SHP77 treated with DMSO at 0.1 percent for 48 hours (cell line): Measurements from ENCODE around the gene PDAP1.
"Not testable (repeated sequence)": the region's sequence is repeated elsewhere in the genome, so short reads cannot be mapped to it uniquely, and the experiment has no call there.

Source experiments
- DNase-seq: peaks from one replicate; lab custom pipeline; 2025; lab: John Stamatoyannopoulos, UW

The PDAP1 gene, protein sequence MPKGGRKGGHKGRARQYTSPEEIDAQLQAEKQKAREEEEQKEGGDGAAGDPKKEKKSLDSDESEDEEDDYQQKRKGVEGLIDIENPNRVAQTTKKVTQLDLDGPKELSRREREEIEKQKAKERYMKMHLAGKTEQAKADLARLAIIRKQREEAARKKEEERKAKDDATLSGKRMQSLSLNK

DNA sequence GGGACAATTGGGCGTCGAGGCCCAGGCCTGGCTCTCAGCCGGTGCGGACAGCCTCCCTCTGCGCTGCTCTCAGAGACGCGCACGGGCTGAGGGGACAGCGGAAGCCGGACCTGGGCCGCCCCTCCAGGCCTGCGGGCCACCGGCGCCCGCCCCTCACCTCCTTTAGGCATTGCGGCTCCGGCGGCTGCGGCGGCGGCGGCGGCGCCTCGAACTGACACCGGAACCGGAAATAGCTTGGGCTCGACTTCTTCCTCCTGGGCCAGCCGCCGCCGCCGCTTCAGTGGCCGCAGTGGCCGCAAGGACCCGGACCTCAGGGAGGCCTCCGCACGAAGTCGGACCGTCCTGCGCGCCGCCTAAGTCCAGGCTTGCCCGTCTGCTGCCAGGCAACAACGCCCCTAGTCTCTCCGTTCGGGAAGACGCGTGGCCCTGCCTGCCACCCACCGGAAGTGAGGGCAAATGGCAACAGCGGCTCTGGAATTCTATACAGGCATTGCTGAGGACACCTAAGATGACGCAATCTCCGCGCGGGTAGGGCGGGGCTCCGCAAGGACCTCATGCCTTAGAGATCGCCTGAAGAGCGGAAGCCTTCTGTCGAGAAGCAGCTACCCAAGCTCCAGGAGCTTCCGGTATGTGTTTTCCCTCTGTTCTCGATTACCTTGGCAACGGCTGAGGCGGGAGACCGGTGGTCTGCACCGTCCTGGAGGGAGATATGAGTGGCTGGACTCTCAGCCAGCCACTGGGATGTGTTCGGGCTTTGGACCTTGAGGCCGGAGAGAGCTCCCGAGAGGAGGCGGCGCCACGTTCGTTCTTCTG, at the start of gene PDAP1, which contains the start of gene BUD31:
TSS of gene PDAP1 (minus strand) at position 219 of the 813 bp plus-strand sequence. CDS start at position 170, 49 bp downstream.
TSS of gene BUD31 (plus strand) at position 591 of the 813 bp plus-strand sequence. CDS start 2,124 bp downstream, outside the sequence.
- peak; percentile 95 for DNase-seq

DNA sequence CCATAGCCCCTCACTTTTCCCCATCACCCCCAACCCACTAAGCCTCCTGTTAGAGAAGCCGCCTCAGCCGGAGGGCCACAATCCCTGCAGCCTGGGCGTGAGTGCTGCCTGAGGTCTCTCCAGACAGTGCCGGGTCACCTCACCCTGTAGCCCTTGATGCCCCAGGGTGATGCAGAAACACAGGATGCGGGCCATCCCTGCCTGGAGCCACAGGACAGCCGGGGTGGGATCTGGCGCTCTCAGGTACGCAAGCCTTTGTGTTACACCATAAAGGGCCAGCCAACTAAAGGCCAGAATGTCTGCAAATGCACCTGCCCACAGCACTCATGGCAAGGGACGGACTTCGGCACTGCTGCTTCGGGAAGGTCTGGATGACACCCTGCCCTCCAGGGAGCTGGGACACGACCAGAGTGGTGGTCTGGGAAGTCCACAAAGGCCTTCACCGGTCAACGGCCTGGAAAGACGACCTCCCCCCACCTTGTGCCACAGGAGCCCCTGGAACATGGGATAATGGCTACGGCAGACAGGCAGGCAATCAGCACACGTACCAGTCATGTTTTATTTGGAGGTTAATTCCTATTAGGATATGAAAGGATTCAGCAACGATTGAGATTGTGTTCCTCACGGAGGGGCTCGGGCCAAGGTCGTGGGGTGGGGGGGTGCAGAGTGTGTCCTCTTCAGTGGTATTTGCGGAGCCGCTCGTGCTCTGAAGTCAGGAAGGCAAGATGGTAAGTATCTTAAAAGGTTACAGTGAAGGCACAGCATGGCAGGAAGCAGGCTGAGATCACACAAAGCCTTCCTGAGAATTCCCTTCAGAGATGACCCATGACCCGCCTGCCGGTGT, 49.5 kb upstream of the PDAP1 start:
- no peak for DNase-seq

DNA sequence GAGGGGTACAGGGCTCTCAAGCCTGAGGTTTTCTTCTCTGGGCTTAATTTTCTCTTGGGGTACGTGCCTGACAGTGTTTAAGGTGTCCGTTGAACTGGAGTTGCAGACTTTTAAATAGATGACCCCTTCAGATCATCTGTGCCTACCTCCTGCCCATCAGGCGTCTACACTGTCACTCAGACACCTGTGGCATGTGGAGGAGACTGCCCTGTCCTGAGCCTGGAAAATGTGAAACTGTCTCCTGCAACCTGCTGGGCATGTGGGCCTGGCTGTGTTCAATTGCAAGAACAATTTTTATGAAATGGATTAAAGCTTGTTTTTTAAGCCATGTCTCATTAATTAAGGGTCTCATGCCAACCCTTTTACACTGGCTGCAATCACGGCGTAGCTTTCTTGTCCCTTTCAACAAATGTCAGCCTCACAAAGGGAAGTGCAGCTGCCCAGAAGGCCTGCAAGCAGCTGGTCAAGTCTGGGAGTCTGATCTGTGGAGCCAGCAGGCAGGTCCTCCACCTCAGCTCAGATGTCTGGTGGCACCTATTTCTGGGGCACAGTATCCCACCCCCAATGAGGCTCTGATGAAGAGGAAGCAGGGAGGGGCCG, 48.8 kb upstream of the PDAP1 start:
- DNase-seq: no peak

DNA sequence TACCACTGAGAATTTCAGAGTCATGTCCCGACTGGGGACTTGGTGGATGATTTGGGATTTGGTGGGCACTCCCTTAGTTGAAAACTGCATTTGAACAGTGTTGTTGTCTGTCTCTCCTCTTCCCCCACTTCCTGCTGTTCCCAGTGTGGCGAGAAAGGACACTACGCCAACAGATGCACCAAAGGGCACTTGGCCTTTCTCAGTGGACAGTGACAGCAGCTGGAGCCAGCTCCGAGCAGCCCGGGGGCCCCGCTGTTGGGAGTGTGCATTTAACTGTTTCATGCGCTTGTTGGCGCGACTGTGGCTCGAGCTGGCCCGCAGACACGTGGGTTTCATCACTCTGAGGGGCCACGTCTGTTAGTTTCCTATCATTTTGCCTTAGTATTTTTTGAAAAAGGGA, 47.9 kb upstream of the PDAP1 start:
- DNase-seq: no peak

DNA sequence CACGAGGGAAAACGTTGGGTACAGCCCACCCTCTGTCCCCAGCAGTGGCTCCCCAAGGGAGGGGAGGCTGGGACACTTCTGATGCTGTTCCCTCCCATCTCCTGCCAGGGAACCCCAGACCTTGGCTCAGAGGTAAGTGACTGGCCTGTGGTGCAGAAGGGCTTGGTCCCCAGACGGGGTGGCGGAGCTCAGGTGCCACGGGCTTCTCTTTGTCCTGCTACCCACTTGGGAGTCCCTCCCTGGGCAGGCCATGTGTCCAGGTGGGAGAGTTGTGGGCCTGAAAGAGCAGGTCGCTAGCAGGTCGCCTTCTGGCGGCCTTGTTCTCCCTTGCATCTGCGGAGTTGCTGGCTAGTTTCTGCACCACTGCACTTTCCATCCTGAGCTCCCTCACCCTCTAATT, 47.5 kb upstream of the PDAP1 start:
- DNase-seq: no peak

- DNase-seq: no peak
Observed at GRCh38 chr7:99453105-99453504, 44.7 kb upstream of the PDAP1 start.

GRCh38 chr7:99452541-99452940, 44.1 kb upstream of the PDAP1 start:
- no peak for DNase-seq

DNA sequence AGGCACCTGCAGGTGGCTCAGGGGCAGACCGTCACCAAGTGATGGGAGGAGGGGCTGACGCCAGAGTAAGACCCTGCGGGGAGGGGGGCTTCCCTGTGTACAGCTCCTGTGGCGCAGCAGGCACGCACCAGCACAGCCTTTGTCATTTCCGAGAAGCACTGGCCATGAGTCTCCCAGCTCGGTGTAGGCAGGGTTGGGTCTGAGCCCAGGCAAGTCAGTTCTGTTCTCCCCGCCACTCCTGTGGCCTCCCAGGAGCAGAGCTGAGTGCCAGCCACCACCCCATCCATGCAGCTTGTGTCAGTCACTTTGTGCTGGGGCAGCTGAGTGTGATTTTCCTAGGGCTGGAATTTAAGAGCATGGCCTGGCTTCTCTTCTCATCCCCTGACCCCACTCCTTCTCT, 43.5 kb upstream of the PDAP1 start:
- no peak for DNase-seq

GRCh38 chr7:99449326-99449725, 40.9 kb upstream of the PDAP1 start:
- DNase-seq: no peak

- DNase-seq: no peak
Observed at GRCh38 chr7:99448855-99449254, 40.5 kb upstream of the PDAP1 start.

DNA sequence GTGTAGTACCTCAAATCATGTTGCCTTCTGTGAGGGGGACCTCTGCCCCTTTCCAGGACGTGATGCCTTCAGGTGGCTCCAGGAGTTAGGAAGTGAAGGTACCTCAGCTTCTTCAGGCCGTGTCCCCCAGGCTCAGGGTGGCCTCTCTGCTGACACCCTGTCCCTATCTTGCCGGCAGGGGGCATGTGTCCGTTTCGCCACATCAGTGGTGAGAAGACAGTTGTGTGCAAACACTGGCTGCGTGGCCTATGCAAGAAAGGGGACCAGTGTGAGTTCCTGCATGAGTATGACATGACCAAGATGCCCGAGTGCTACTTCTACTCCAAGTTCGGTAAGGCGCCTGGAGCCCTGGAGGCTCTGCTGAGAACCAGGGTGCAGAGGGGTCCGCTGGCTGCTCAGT, 39.5 kb upstream of the PDAP1 start:
- DNase-seq: no peak

DNA sequence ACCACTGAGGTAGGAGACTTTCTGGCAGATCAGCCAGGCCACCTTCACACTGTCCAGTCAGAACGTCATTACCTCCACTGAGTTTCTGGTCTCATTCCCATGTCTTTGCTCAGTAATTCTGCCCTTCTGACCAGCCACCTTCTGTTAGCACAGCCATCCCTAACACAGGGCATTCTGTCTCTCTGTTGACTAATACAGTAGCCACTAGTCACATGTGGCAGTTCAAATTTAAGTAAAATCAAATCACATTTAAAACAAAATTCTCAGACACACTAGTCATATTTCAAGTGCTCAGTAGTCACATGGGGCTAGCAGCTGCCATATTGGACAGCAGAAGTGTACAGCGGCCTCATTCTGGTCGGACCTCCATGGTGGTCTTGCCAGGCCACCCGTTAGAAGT, 37.7 kb upstream of the PDAP1 start:
- DNase-seq: no peak

DNA sequence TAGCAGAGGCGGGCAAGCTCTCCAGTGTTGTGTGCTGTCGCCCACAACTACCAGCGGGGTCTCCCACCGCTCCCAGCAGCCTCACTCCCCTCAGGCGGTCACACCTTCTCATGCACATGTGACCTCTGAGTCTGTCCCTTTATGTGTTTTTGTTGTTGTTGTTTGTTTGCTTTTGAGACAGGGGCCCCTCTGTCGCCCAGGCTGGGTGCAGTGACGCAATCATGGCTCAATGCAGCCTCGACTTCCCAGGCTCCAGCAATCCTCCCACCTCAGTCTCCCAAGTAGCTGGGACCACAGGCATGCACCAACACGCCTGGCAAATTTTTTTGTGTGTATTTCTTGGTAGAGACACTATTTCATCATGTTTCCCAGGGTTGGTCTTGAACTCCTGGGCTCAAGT, 31.8 kb upstream of the PDAP1 start:
- DNase-seq: no peak

DNA sequence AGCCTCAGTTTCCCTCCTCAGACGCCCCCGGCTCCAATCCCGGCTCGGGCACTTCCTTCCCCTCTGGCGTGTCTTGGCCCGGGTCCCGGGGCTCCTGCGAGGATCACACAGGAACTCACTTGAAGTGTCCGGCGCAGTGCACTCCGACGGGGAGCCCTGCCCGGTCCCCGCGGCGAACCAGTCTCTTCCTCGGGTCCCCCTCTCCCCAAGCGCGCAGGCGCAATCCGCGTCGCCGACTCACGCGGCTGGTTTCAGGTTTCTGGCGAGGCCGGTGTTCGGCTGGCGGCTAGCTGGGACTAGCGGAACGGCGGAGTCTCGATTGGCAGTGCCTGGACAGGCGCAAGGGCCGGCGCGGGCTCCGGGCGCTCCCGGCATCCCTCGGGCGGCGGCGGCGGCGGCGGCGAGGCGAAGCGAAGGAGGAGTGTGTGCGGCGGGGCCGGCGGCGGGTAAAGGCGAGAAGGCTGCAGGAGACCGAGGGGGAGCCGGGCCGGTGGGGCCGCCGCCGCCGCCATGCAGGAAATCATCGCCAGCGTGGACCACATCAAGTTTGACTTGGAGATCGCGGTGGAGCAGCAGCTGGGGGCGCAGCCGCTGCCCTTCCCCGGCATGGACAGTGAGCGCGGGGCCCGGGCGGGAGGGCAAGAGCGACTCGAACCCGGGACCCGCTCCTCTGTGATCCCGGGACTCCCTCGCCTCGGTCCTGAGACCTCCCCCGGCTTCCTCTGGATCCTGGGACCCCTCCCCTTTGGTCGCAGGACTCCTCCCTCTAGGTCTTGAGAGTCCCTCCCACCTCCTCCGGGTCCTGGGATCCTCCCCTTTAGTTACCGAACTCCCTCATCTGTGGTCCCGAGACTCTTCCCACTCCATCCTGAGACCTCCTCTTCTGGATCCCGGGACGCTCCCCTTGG, 30.4 kb upstream of the PDAP1 start, which contains the start of the genes CPSF4 and PTCD1:
TSS of gene CPSF4 (plus strand) at position 371 of the 908 bp plus-strand sequence. CDS start at position 511, 140 bp downstream.
TSS of gene PTCD1 (minus strand) at position 226 of the 908 bp plus-strand sequence. CDS start 3,556 bp downstream, outside the sequence.
- peak; percentile 77 for DNase-seq

DNA sequence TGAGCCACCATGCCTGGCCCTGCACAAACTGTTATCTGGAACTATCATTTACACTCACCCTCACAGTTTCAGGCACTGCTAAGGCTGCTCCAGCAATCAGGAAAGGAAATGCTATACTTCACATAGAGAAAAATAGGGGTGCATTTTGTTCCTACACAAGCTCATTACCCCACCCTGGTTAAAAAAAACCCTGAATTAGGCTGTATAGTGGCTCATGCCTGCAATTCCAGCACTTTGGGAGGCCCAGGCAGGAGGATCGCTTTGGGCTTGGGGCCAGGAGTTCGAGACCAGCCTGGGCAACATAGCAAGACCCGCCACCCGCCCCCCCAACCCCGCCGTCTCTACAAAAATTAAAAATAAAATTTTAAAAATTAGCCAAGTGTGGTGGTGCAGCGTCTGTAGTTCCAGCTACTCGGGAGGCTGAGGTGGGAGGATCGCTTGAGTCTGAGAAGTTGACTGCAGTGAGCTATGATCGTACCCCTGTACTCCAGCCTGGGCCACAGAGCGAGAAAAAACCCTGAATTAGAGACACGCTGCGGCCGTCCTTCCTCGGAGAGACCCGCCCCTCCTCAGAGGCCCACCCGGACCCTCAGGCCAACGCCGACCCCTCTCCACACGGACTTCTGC, 29.7 kb upstream of the PDAP1 start:
- DNase-seq: no peak

DNA sequence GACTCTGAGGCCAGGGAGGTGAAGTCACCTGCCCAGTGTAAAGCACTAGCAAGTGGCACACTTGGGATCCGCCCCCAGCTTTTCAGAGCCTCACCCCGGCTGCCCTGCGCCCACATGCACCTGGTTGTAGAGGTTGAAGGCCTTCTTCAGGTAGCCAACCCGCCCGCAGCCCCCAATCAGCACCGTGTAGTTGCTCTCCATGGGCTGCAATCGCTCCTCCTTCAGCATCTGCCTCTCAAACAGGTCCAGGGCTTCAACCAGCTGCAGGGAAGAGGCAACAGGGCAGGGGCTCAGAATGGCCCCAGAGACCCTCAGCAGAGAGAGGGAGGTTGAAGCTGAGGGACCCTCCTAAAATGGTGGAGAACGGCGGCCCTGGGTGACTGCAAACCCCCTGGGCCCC, 24.8 kb upstream of the PDAP1 start:
- no peak for DNase-seq

DNA sequence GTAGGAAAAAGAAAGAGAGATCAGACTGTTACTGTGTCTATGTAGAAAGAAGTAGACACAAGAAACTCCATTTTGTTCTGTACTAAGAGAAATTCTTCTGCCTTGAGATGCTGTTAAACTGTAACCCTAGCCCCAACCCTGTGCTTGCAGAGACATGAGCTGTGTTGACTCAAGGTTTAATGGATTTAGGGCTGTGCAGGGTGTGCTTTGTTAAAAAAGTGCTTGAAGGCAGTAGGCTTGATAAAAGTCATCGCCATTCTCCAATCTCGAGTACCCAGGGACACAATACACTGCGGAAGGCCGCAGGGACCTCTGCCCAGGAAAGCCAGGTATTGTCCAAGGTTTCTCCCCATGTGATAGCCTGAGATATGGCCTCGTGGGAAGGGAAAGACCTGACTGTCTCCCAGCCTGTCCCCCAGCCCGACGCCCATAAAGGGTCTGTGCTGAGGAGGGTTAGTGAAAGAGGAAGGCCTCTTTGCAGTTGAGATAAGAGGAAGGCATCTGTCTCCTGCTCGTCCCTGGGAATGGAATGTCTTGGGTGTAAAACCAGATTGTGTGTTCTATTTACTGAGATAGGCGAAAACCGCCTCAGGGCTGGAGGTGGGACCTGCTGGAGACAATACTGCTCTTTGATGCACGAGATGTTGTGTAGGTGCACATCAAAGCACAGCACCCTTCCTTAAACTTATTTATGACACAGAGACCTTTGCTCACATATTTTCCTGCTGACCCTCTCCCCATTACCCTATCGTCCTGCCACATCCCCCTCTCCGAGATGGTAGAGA, 23.6 kb upstream of the PDAP1 start:
- not testable (repeated sequence) for DNase-seq

GRCh38 chr7:99429756-99430155, 21.4 kb upstream of the PDAP1 start:
- no peak for DNase-seq

DNA sequence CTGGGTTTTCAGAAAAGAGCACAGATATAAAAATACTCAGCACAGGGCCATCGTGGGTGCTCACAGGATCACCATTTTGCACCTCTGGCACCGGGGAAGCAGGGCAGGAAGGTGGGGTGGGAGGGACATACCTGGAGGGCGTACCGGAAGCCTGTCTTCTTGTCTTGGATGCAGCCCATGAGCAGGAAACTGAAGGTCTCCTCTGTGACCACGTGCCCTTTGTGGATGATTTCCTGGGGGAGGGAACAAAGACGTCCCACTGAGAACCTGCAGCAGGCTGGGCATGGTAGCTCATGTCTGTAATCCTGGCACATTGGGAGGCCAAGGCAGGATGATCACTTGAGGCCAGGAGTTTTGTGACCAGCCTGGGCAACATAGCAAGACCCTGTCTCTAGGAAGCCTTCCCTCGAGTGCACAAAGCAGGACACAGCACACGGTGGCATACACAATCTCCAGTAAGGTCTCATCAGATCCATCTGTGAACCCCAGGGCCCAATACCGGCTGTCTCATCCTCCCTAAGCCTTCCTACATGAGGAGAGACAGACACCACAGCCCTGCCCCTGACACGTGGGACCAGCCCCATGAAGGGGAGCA, 20.7 kb upstream of the PDAP1 start:
- DNase-seq: no peak
